Iris pigment epithelial cell (primary cell): Measurements from ENCODE around the gene ADAMTS2.

Experiments used
- DNase-seq: peaks from one replicate; pipeline ENCODE4 v3.0.0-alpha.2; 2011; ENCODE audit warnings: low read depth

The ADAMTS2 gene

DNA sequence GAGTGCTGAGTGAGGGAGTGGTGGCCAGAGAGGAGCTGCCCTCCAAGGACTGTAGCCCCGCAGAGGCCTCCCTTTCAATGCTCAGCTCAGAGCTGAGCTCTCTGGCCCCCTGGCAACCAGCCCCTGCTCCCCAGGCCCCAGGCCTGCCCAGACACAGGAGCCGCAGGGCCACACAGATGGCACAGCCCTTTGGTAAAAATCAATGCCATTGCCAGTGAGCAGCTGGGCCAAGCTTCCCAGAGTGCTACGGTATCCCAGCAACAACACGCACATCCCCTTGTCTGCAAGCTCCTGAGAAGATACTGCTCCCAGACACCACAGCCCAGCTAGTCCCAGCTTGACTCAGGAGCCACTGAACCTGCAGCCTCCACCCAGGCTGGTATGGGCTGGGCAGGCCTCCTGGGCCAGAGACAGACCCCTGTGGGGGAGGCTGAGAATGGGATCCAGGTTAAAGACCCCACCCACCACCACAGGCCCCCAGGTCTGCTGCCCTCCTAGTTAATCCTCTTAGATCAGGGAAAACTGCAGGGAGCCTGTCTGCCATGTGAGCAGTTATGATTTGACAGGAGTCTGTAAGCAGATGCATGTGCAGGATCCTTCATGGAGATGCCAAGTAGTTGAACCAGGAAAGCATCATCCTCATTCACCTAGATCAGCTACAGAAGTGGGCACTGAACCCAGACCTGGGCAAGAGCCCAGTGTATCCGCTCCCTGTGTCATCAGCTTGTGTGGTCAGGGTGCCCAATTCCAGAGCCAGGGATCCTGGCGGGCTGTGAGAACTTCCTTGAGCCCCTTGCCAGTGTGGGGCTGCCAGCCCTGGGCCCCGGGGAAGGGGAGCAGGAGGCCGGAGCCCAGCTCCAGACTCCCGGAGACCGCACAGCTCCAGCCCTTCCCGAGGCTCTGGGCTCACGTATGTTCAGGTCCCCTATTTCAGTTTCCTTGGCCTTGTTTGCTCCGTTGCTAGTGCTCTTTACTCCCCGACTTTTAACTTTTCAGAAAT, 26.7 kb upstream of the ADAMTS2 start:
- no peak for DNase-seq

DNA sequence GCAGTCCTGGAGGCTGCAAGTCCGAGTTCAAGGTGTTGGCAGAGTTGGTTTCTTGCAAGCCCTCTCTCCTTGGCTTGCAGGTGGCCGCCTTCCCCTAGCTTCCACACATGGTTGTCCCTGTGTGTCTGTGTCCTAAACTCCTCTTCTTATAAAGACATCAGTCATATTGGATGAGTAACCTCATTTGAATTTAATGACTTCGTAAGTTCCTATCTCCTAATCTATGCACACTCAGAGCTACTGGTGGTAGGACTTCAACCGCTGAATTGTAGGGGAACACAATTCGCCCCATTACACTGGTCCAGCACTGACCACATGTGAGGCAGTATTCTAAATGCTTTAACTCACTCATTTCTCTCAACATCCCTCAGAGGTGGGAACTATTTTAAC, 25.9 kb upstream of the ADAMTS2 start:
- no peak for DNase-seq

DNA sequence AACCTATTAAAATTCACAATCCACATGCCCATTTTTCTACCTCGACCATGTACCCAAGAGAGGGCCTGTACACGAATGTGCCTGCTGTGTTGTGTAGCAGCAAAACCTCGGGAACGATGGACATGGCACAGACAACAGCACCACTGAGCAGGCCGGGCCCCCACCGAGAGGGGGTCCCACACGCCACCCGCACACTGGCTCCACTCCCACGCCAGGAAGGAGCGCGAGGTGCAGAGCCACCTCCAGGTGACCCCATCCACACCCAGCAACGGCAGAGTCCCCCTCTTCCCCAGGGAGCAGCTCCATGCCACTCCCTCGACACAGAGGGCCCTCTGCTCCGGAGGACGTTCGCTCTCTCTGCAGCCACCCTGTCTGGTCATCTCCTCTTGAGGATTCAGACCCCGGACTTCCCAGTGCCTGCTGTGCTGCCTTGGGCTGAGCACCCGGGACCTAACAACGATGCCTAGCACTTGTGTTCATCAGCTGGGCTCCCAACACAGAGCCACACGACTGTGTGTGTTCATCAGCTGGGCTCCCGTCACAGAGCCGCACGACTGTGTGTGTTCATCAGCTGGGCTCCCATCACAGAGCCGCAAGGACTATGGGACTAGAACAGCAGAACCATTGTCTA, 25.3 kb upstream of the ADAMTS2 start:
- DNase-seq: no peak

DNA sequence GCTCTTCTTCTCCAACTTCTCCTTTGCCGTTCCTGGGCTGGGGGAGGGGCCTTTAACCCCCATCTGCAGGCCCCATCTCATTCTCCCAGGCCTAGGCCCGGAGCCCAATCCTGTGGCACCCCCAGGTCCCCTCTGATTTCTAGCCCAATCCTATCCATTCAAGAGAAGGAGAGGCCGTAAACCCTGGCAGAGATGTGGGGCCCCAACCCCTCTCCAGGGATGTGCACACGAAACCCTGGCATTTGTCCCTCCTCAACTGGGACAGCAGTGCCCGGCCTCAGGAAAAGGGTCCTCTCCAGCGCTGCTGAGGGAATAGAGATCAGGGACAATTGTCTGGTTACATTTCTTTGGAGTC, 24.2 kb upstream of the ADAMTS2 start:
- DNase-seq: no peak

DNA sequence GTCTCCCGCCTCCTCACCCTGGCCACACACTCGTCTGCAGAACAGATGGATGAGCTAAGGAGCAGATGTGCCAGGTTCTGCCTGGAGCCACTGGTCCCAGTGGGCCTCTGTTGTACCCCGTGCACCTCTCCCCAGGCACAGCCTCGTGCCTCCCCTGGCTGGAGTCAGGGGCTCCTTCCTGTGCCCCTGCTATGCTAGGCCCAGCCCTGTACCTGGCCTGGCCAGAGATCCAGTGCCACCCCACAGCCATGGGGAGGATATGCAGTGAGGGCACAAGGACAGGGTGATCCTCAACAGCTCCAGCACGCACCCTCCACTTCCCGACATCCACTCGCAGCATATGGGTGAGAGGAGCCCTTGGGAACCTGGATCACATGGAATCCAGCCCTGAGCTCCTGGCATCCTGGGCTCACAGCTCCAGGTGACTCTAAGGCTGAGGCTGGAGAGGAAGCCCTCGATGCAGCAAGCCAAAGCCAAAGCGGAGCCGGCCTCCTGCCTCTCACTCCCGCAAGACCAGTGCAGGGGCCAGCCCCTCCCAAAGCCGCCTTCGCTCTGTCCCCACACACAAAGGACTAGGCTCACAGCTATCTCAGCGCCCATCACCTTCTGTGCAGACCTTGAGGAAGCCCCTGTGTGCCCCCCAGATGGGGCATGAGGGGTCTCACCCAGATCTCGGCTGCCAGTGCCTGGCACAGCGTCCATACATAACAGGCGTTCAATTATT, 23.7 kb upstream of the ADAMTS2 start:
- no peak for DNase-seq

DNA sequence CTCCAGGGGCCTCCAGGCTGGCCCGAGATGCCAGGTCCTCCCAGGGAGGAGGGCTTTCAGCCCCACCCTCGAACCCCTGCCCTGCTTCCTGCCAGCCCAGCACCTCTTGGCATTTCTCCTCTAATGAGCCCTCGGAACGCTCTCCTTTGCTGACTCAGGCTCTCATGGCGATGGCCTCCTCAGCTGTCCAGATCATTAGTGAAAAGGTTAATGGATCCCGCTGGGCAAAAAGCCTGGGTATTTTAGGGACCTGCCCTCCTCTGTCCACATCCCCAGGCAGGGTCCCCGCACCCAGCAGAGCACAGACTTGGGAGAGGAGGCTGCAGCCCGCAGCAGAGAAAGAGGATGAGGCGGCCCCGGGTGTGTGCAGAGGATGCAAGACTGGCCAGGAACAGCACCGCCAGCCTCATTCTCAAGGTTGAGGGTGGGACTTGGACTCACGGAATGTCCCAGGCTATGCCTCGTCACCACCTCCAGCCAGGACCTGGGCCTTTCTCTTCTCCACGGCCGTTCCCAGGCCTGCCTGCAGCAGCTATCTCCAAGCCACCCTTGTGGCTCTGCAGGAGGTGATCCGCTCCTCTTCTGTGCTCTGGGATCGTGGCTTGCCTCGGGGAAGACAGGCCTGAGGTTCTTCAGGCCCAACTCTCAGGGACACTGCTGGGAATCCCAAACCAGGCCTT, 23.0 kb upstream of the ADAMTS2 start:
- DNase-seq: no peak

DNA sequence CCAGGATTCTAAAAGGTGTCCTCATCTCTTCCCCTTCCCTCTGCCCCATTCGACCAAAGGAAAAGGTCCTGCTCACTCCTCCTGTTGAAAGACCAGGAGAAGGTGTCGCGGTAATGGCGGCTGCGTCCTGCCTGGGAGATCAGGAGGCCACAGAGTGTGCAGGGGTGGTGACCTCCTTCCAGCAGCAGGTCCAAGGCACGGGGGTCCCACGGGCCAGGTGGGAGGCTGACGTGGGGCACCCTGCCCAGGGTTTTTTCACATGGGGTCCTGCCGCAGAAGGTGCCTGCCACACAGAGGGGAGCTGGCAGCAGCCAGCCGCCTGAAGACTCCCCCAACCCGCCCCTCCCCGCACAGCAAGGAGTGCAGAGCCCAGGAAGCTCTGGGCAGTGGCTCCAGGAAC, 22.2 kb upstream of the ADAMTS2 start:
- no peak for DNase-seq

DNA sequence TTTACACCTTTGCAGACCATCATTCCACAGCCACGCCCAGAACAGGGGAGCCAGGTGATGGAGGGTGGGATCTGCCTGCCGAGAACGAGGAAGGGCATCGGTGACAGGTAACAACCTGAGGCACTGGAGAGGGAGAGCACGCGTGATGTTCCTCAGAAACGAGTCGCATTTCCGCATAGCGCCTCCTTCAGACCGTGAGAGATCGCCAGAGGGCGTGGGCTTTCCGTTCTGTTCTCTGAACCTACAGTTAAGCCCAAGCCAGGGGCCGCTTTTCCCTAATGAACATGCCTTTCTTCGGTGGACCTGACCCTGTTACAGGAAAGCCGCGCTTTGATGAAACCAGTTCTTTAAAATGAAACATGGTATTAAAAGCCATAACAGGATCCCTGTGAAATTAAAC, 17.1 kb upstream of the ADAMTS2 start:
- no peak for DNase-seq

DNA sequence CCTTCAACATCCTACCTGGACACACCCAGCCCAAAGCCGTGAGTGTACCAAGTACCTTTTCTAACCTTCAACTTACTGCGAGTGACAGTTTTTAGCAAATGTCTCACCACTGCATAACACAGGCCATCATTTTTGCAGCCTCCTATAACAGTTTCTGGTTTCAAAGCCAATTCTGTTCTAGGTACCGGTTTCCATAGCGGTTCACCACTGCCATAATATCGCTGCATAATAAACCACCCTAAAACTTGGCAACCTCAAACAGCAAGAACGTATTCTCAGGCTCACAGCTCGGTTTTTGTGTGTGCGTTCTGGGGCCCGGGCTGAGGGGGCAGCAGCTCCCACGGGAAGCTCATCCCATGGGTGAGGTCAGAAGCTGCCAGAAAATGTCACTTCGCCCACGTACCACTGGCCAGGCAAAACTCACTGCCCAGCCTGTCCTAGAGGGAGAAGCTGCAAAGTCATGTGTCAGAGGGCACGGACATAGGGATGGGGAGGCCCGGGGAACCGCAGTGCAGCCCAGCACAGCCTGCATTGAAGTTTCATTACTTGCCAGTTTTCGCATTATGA, 15.9 kb upstream of the ADAMTS2 start:
- no peak for DNase-seq

DNA sequence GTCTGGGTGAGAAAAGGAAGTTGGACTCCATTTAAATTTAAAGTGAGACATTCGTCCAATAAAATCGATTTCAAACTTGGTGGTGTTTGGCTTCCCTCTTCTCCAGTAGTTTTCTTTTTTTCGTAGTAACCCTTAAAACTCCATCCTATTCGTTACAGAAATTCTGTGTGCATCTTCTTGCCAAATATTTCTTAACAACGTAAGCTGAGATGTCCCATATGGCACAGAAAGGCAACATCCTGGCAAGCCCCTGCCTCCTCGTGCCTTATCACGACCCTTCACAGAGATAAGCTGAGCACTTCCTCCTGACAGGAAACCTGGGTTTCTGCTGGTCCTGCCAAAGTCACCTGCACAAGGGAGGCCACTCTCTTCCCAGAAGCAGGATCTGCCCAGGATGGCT, 11.8 kb upstream of the ADAMTS2 start:
- no peak for DNase-seq

DNA sequence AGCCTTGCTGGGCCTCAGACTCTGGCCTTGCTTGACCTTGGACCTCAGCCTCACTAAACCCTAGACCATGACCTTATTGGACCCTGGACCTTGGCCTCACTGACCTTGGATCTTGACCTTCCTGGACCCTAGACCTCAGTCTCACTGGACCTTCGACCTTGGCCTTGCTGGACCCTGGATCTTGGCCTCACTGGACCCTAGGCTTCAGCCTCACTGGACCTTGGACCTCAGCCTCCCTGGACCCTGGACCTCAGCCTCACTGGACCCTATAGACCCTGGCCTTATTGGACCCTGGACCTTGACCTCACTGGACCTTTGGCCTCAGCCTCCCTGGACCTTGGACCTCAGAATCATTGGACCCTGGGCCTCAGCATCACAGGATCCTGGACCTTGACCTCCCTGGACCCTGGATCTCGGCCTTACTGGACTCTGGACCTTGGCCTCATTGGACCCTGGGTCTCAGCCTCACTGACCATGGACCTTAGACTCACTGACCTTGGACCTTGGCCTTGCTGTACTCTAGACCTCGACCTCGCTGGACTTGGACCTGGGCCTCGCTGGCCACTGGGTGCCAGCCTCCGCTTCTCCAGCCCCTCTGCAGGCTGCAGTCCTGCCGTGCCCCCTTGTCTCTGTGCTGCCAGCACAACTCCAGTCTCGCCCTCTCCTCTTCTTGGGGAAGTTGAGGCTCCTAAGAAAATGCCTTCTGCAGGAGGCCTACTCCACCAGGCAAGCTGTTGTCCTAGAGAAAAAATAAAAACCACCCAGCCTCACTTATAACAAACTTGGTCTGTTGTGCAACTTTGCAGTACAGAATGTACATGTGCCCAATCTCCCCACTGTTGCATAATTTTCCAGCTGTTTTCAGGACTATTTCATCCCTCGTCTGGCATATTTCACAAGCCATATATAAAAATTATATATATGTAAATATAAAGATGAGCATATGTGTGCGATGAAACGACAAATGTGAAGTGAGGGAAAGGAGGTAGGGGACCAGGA, 11.0 kb upstream of the ADAMTS2 start:
- DNase-seq: peak; percentile 80

DNA sequence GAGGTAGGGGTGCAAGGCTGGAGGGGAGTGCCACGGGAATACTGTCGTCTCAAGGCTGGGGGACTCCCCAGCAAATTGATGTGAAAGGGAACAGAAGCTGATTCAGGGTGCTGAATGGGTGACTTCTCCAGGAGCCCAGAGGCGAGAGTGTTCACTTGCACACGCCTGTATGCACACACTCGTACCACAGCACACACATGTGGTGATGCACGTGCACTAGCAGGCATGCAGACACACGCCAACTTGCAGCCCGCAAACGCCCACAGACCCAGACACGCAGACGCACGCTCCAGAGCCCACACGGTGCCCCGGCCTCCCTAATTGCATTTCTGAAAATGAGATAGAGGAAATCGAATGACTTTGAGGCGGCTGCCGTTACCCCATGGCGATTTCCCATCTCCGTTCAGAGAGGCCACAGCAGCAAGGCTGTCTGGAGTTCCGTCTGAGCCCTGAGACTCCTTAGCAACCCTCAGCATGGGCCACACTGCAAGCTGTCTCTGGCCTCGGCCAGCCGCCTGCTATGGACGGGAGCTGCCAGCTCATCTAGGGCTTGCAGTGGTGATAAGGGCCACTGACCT, 9.1 kb upstream of the ADAMTS2 start:
- no peak for DNase-seq

DNA sequence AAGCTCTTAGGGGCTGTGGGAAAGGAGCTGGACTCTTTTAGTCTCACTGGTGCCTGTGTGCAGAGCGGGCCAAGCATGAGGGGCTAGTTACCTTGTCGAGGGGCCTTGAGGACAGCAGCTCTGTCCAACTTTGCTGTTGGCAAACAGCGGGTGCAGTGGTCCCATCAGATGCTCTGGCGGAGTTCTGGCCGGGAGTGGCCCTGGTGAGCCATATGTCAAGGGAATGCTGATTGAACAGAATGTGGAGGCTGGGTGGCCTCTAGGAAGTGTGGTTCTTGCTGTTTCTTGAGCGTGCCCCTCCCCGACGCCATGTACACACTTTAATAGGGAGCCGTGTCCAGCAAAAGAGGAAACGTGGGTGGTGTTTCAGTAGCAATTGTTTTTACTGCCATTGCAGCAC, 3.6 kb upstream of the ADAMTS2 start:
- DNase-seq: no peak

DNA sequence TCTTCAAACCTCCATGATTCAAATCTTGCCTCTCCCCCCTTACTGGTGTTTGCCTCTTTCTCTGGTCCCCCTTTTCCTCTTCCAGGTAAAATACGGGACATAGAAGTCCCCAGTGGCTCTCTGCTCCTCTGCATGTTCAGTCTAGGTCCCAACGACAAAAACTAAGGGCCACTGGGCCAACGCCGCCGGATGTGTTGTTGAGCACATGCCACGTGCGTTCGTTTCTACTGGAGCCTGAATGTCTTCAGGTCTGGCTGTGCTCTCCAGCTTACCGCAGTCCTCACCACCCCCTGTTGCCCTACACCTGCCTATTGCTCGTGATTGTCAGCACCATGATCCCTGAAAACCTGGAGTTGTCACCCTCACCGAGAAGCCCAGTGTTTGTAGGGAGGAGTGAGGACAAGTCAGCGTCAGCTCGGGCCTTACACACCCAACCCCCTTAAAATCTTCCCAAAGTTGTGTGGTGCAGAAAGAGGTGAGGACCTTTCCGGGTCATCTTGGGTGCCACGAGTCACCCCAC, 2.8 kb upstream of the ADAMTS2 start:
- no peak for DNase-seq

DNA sequence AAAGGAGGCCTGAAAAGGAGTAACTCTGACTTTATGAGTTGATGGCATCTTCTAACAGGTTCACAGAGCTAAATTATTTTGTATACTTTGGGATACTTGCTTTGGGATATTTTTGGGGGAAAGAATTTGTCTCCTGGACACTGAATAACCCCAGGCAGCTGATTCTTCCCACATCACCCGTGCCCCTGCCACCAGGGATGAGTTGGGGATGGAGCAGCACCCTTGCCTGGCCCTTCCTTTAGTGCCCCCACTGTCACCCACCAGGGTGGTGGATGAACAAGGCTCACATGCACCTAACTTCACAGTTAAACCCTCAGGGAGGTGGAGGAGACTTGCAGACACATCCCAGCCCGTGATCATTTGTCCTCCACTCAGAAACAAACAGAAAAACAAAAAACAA, 2.3 kb upstream of the ADAMTS2 start:
- no peak for DNase-seq

DNA sequence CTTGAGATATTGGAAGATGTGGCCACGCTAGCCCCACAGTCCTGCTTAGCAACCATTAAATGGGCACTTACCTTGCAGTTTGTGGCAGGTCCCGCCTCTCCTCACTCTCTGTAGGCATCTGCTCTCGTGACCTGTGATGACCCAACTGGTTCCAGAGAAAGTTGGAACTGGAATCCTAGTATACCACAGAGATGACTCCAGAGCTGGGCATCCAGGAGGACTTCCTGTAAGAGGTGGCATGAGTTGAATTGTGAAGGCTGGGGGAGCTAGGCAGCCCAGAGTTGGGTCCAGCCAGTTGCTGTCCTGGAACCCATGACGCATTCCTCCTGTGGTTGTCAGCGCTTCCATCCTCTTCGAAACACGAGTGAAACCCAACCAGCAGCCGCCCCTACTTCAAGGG, 1.6 kb upstream of the ADAMTS2 start:
- DNase-seq: no peak

DNA sequence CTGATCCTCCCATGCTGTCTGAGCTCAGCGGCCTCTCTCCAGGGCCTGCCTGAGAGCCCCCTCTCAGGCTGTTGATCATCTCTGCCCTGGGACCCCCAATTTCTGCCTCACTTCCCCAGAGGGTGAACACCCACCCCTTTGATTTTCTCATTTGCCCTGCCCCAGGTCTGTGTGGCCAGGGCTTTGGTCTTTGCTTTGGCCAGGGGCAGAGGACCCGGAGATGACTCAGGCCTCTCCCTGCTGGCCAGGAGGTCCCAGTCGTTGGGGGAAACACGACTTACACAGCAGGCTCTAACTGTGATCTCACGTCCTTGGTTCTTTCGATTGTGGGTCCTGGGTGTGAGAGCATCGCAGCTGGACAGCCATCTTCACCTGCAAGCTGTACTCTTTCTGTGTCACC, 1.1 kb upstream of the ADAMTS2 start:
- DNase-seq: no peak

DNA sequence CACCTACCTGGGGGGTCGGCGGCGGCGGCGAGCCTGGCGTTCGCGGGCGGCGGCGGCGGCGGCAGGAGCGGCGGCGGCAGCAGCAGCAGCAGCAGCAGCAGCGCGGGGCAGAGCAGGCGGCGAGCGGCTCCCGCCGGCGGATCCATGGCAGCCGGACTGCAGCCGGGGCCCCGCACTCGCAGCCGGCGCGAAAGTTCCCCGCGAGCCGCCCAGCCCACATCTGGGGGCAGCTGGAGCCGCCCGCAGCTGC, 153 bp downstream of the ADAMTS2 start:
- DNase-seq: peak; percentile 41

DNA sequence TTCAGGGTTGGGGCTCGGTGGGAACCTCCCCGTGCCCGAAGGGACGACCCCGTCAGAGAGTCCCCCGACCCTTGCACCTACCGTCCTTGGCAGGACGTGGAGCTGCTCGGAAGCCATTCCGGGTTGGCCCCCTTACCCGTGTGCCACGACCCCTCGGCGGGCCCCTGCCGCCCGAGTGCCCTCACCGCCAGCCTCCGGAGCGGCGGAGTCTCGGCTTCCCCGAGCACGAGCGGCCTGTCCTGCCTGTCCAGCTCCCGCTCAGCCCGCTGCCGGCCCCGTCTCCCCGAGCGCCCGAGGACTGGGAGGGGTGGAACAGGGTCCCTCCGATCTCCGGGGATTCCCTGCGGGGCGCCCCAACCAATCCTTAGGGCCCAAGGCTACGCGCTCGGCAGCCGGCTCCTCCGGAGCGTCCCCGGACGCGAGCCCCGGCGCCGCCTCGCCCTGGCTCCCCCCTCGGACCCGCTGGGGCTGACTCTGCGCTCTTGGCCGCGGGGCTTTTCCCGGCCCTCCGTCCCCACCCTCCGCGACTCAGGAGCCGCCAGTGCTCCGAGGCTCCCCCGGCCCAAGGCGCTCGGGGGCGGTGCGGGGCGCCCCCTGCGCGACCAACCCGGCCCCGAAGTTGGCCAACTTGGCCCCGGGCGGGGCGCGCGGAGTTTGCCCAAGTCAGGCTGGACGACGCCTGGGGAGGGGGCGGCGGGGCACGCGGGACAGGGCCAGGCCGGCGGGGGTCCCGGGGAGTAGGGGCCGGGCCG, 654 bp downstream of the ADAMTS2 start:
- DNase-seq: peak; percentile 41
